Cardiac muscle cell (in vitro differentiated cells and primary cell): Measurements from ENCODE around the gene PAX2. TPM values are rescaled to one million over a fixed set of nuclear protein-coding genes. Genes with fewer than 3 reads are reported as not detected.

ENCODE experiments used
- DNase-seq, 2 donors: peaks; one replicate each; pipeline versions ENCODE4 v3.0.0 to v3.0.0-alpha.2; 2010 to 2017; ENCODE audit warnings: low read depth in 1 of 2, low spot score in 1 of 2
- H3K27ac ChIP-seq: fragments of 200-600 bp; sonication (generic); 2 replicates; pipeline ENCODE4 v1.5.1; 2016
- H3K27me3 ChIP-seq: fragments of 200-600 bp; sonication (generic); 2 replicates; pipeline ENCODE4 v1.6.0; 2016; ENCODE audit warnings: control low read depth
- H3K36me3 ChIP-seq: fragments of 200-600 bp; sonication (generic); 2 replicates; pipeline ENCODE4 v1.5.1; 2016; ENCODE audit warnings: control low read depth
- H3K4me1 ChIP-seq: fragments of 200-600 bp; sonication (generic); 2 replicates; pipeline ENCODE4 v1.8.1; 2017; ENCODE audit warnings: low read depth, mild to moderate bottlenecking, mixed run types
- H3K4me3 ChIP-seq: fragments of 200-600 bp; sonication (generic); 2 replicates; pipeline ENCODE4 v1.5.1; 2016; ENCODE audit warnings: mild to moderate bottlenecking
- H3K9me3 ChIP-seq: fragments of 200-600 bp; sonication (generic); 2 replicates; pipeline ENCODE4 v1.5.1; 2017; ENCODE audit warnings: low read depth, mild to moderate bottlenecking, control low read depth
- CTCF ChIP-seq: IDR thresholded peaks from 2 replicates; pipeline ENCODE4 v1.5.1; 2012; ENCODE audit warnings: low read depth, mild to moderate bottlenecking, low read length
- polyA plus RNA-seq: library from polyadenylated mRNA; unstranded; fragments of >200 nt; fragmentation: Nextera tagmentation; extraction: Ambion mirVana; gene quantifications from 2 replicates; pipeline ENCODE4 v1.2.1, GENCODE V29; 2016
- total RNA-seq: library from RNA; depleted of rRNA; stranded (reverse); fragments of >200 nt; gene quantifications from 2 replicates; pipeline ENCODE4 v1.2.3, GENCODE V29; 2016

Gene PAX2
- total and polyA plus RNA-seq, 2 experiments from 2014 or later: not detected

GRCh38 chr10:100735337-100736143 lies 9.8 kb upstream of the PAX2 start:
- DNase-seq: peak in 1 of 2 donors; percentile 61

GRCh38 chr10:100736144-100736808 lies 9.1 kb upstream of the PAX2 start:
- Histone ChIP-seq H3K4me1 (no peaks in the 10 kb centered on the region), H3K27me3 (peaks cover 100% of the 10 kb centered on the region), H3K36me3 (no peaks in the 10 kb centered on the region), H3K27ac (no peak overlapping the region), H3K4me3 (no peak overlapping the region), H3K9me3 (no peaks in the 10 kb centered on the region)
- no peak for TF ChIP-seq CTCF
- no peak for DNase-seq

More at GRCh38 chr10:100735337-100736143, 9.8 kb upstream of the PAX2 start:
- Histone ChIP-seq H3K4me1 (no peaks in the 10 kb centered on the region), H3K27ac (no peak overlapping the region), H3K27me3 (peaks cover 100% of the 10 kb centered on the region), H3K9me3 (no peaks in the 10 kb centered on the region), H3K4me3 (no peak overlapping the region), H3K36me3 (no peaks in the 10 kb centered on the region)
- no peak for TF ChIP-seq CTCF

- TF ChIP-seq CTCF: no peak
- H3K9me3 ChIP-seq: no peaks in the 10 kb centered on the region
- no peak for DNase-seq
- H3K27ac ChIP-seq: no peak overlapping the region
- no peaks in the 10 kb centered on the region for H3K36me3 ChIP-seq
- peaks cover 100% of the 10 kb centered on the region for H3K27me3 ChIP-seq
- no peaks in the 10 kb centered on the region for H3K4me1 ChIP-seq
- H3K4me3 ChIP-seq: no peak overlapping the region
Observed at GRCh38 chr10:100736809-100737354, 8.5 kb upstream of the PAX2 start.

GRCh38 chr10:100737355-100738054 lies 7.9 kb upstream of the PAX2 start:
- no peak for TF ChIP-seq CTCF
- H3K27ac ChIP-seq: no peak overlapping the region
- H3K36me3 ChIP-seq: no peaks in the 10 kb centered on the region
- H3K9me3 ChIP-seq: no peaks in the 10 kb centered on the region
- H3K4me1 ChIP-seq: no peaks in the 10 kb centered on the region
- H3K27me3 ChIP-seq: peaks cover 100% of the 10 kb centered on the region
- DNase-seq: no peak
- no peak overlapping the region for H3K4me3 ChIP-seq

- no peak for DNase-seq
- Histone ChIP-seq H3K9me3 (no peaks in the 10 kb centered on the region), H3K4me1 (no peaks in the 10 kb centered on the region), H3K36me3 (no peaks in the 10 kb centered on the region), H3K27ac (no peak overlapping the region), H3K27me3 (peaks cover 100% of the 10 kb centered on the region), H3K4me3 (no peak overlapping the region)
- TF ChIP-seq CTCF: no peak
Observed at GRCh38 chr10:100738055-100738827, 7.1 kb upstream of the PAX2 start.
